GM21737 (cell line): ENCODE results near the gene ANKRD55.
"Not testable (repeated sequence)": the region's sequence is repeated elsewhere in the genome, so short reads cannot be mapped to it uniquely, and the experiment has no call there.

ENCODE experiments used
- ATAC-seq: cut with Tn5 transposase; IDR thresholded peaks from one replicate; pipeline ENCODE4 v1.9.1; 2021; ENCODE audit warnings: mild to moderate bottlenecking, moderate library complexity; ENCODE audit not compliant: unreplicated experiment

ANKRD55 gene

DNA sequence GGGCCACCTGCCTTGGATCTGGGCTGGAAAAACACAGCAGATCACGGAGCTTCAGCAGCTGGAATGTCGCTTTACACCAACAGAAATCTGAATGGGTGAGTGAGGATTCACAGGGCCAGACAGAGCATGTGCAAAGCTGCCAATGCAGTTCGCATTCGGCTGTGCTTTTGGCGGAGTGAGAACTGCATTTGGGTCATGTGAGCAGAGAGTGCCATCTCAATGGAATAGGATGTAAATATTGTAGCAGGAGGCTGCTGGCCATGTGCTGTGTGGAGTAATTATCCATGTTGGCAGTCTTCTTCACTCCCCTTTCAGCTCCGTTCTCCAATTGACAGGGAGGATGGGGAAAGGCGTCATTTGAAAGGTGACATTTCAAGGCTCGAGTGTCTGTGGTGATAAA, at the start of gene ANKRD55:
ANKRD55 (minus strand) TSS at position 101 of the 400 bp plus-strand sequence. CDS start 417 bp downstream, outside the sequence.
- ATAC-seq: no peak

DNA sequence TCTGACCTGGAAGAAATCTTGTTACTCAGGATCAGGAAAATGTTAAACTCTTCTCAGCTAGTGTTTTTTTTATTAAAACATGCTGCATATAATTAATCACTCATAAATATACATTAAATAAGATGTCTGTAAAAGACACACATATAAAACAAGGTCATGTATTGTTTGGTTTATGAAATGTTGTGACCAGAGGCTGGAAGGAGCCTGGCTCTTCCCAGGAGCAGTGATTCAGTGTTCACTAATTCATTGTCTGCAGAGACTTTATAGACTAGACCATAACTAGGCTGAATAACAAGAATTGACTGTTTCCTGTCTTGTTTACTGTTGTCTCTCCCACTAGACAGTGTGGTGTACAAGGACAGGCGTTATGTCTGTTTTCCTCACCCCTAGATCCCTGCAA, 49.1 kb upstream of the ANKRD55 start:
- ATAC-seq: no peak

DNA sequence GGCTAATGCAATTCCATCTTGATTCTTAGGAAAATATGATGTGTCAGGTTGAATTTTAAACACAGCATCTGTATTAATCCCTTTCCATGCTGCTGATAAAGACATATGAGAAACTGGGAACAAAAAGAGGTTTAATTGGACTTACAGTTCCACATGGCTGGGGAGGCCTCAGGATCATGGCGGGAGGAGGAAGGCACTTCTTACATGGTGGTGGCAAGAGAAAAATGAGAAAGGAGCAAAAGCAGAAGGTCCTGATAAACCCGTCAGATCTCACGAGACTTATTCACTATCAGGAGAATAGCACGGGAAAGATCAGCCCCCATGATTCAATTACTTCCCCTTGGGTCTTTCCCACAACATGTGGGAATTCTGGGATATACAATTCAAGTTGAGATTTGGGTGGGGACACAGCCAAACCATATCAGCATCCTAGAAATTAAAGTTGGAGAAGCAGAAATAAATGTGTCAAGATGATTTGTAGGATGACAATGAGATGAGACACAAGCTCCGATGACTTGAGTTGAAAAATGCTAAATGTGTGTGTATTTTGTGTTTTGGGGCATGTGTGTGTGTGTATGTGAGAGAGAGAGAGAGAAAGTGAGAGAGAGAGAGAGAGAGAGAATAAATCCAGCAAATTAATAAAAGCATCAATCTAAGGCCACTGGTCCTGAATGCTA, 48.5 kb upstream of the ANKRD55 start:
- no peak for ATAC-seq

DNA sequence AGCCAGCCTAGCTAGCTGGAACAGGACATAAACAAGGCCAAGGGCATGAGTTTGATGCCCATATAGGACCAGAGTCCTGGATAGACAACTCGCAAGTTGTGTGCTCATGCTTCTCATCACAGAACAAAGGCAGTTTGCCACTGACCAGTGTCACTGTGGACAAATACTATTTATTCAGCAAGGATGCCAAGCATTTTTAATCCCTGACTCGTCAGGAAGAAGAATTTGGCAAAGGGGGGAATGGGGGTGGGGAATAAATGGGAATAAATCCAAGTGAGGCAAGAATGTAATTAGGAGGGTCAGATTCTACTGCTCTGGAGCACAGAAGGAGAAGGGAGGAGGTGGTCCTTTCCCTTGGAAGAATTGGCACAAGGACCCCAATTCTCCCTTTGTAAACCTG, 46.8 kb upstream of the ANKRD55 start:
- ATAC-seq: no peak

DNA sequence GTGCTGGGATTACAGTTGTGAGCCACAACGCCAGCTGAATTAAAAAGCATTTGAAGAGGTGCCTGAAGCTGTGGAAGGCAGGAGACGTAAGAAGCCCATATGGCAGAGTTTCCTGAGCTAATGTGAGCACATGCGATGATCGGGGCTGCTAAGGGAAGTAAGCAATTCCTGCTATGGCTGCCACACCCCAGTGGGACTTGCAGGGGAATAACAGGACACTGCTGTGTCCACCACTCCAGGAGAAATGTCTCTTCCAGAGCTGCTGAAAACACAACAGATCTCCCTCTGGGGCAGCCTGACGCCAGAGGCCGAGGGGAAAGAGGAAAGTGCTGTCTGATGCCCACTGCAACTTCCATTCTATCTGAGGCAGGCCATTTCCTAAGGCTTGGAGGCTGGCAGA, 46.2 kb upstream of the ANKRD55 start:
- no peak for ATAC-seq

DNA sequence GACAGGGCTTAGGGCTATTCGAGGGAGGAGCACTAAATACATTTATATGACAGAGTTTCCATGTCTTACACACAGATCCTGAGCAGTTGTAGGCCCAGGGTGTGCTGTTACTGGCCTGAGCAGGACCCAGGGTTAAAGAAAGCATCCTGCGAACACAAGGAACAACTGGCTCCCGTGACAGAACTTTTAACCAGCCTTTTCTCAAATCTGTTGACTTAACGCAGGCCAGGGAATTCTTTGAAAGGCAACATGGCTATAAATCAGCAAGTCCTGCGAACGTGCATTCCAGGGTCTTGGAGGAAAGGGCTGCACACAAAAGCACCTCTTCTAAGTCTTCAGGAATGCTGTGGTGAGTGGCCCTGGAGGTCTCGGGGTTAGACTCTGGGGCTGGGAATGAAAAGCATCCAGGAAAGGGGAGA, 45.2 kb upstream of the ANKRD55 start:
- no peak for ATAC-seq

DNA sequence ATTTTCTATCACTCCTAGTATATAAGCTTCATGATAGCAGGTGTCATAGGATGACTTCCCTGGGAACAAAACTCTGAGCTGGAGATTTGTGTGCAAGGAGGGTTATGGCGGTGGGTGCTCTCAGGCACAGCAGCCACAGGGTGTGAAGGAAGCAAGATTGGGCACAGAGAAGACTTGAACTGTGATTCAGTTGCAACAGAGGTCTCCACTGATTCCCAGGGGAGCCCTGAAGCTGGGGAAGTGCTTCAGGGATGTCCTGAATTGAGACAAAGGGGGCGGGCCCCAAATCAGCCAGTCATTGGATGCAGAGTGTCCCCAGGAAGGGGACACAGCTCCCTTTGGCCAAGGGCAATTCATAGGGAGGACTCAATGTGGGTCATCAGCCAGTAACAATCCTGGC, 44.4 kb upstream of the ANKRD55 start:
- ATAC-seq: no peak

DNA sequence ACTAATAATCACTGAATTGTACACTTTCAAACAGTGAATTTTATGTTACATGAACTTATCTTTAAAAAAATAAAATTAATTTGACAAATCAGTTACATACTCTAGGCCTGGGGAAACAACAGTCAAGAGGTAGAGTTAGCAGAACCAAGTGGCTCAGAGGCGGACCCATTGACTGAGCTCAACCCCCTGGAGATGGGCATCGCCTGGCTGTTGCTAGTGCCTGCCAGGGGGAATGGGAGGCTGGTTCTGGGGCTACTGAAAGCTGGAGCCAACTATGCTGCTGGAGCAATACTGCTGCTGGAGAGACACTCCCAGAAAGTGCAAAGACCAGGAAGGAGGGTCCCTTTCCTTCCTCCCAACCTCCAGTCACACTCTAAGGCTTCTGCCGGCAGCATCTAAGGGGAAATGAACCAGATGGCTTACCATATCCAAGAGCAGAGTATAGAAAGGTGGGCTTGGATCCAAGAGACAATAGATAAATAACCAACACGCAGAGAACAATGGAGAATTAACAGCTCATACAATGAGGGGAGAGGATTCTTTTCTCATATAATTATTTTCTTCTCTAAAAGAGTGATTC, 40.3 kb upstream of the ANKRD55 start:
- ATAC-seq: no peak

DNA sequence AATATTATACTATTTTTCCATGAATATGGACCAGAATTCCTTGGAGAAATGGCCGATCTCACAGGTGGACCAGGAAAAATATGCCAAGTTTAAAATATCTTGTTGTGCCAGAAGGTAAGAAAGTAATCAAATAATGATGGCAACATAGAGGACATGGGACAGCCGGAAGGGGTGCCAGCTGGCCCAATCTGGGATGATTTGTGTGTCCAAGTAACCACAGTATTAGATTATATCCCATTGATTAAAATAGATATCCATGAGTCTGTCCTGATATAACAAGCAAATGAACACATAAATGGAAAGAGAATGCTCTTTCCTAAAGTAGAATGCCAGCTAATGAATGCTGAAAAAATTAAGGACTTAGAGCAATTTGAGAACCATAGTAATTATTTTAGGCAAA, 39.6 kb upstream of the ANKRD55 start:
- no peak for ATAC-seq

DNA sequence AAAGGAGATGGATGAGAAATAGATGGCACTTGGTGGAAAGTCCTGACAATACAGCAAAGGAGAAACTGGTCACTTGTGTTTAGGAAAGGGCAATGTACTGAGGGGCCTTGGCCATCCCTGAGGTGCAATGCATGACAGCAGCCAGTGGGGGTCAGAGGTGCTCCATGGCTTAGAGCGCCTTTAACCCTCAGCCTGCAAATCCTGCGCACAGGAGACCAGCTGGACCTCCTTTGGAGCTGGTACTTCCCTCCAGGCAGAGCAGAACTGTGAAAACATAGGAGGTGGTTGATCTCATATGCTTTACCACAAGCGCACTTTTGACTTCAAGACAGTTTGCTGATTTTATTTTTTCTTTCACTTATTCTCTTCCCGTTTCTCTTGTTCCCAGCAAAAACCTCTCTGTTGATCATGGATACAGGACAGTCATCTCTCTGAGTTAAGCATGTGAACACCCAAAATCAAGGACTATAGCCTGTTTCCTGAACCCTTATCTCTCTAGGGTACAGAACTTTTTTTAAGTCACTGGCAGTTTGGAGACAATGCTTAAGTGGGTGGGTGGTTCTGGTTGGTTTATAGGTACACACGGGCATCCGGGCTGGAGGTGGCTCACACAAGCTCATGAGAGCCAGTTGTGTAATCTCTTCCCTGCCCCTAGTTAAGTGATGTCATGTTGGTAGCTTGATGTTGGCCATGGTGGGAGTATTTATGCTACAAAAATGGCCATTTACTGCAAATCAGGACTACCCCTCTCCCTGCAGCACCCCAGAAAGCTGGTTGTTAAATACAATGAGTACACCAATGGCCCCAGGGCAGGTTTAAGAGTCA, 37.6 kb upstream of the ANKRD55 start:
- ATAC-seq: peak; percentile 88

DNA sequence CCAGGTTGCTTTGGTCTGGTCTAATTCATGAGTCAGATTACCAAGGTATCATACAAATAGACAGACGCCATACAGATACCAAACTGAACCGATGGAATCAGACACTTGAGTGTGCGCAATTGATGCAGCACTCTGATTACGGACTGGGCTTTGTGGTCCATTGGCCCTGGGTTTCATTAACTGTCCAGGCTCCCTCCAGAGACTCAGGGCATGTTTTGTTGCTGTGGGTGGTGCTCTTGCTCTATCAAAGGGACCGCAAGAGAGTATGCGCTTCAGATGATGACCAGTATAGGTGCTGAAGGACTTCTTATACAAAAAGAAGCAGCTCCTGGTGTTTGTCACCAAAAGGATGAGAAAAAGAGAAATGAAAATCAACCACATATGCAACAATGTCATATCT, 36.9 kb upstream of the ANKRD55 start:
- no peak for ATAC-seq

DNA sequence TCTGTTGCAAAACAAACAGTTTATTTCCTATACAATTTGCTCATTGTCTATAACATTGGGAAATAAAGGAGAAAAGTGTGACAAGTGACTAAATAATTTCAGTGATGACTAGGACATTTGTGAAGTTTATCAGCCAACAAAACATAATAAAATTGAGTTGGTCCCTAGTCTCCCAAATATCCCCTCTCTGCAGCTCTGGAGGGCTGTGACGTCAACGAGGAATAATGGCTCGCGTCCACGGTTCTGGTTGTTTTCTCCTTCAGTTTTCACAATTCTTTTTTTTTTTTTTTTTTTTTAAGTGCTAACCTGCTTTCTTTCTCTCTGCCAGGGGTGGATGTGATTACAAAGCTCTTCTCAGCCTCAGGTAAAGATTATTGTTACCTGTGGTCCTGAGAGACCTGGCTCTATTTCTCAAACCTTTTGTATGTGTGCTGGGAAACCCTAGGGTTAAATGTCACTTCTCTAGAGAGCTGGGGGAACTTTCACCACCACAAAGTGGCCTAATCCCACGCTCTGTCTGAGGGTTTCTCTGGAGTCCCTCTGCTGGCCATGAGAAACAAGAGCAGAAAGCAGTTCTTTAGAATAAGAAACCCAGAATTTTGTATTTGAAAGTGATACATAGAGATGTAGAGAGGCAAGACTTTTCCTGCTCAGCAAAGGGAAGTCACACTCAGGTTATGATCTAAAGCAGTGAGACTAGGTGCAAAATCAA, 36.2 kb upstream of the ANKRD55 start:
- peak; percentile 49 for ATAC-seq

DNA sequence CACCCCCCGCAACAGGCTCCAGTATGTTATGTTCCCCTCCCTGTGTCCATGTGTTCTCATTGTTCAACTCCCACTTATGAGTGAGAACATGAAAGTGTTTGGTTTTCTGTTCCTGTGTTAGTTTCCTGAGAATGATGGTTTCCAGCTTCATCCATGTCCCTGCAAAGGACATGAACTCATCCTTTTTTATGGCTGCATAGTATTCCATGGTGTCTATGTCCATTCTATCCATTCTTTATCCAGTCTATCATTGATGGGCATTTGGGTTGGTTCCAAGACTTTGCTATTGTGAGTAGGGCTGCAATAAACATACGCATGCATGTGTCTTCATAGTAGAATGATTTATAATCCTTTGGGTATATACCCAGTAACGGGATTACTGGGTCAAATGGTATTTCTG, 35.6 kb upstream of the ANKRD55 start:
- ATAC-seq: not testable (repeated sequence)

DNA sequence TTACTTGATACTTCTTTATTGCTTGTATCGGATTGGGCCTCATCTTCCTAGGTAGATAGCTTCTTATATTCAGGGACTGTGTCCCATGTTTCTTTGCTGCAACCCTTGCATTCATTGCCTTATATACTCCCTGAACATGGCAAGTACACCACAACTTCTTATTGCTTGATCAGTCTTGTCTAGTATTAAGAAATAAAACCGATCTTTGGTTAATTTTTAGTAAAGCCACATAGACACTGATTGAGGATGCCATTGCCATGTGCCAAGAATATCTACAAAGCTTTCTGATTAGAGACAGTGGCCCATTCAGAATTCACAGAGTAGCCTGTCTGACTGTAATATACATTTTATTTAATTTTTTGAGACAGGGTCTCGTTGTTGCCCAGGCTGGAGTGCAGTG, 34.7 kb upstream of the ANKRD55 start:
- no peak for ATAC-seq

DNA sequence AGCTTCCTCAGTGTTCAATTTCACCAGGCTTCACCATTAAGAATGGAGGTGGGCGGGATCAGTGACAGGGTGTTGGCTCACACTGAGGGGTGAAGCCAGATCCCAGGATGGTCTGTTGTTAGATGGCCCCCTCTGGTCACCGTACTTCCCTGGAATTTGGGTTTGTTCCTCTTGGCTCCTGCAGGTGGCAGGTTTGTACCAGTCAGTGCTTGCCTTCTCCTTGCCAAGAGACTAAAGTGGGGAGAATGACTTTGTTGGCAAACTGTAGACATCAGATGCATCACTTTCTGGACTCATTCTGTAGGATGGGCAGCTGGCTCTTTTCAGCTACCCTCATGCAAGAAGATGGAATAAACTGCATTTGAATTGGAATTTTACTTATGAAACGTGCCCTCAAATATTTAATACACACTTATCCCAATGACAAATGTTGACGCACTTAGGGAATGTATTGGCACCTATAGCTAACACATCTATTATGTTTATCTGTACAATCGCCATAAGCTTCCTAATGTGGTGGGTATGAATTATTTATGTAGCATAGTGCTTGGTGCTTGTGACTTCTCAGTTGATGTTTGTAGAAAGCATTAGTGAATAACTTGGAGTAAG, 31.4 kb upstream of the ANKRD55 start:
- ATAC-seq: no peak

DNA sequence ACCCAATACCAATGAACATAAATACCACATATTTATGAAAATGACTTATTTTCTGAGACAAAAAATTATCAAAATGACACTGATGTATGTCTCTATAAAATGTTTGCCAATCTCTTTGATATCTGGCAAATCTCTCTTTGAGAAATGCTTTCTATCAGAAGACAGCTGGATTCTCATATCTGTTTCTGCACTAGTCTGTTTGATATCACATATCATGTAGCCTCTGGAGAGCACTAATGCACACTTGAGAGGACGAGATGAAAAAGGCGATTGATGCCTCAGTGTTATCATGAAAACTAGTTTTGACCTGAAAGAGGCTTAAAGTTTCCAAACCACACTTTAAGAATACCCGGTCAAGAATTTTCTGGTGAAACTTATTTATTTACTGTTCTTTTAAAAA, 29.1 kb upstream of the ANKRD55 start:
- no peak for ATAC-seq

DNA sequence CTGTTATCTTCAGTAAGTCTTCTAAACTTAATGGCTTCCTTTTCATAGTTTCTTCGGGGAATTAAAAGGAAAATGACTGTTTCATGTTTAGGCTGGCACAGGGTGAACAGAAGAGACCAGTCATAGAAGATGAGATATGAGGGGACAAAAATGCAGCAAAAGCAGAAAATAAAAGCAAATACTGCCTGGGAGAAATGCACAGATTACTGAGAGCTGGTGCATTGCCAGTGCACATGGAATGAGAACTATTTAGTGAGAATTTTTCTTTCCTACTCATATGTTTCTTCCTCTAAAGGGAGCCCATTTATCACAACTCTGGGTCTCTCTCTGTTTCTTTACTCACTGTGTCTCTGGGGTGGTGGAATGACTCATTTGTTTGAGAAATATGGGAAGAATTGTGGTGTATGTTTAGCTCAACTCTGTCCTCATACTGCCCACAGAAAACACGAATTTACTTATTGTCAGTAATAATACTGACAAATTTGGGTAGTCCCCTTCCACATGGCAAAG, 25.9 kb upstream of the ANKRD55 start:
- ATAC-seq: no peak

DNA sequence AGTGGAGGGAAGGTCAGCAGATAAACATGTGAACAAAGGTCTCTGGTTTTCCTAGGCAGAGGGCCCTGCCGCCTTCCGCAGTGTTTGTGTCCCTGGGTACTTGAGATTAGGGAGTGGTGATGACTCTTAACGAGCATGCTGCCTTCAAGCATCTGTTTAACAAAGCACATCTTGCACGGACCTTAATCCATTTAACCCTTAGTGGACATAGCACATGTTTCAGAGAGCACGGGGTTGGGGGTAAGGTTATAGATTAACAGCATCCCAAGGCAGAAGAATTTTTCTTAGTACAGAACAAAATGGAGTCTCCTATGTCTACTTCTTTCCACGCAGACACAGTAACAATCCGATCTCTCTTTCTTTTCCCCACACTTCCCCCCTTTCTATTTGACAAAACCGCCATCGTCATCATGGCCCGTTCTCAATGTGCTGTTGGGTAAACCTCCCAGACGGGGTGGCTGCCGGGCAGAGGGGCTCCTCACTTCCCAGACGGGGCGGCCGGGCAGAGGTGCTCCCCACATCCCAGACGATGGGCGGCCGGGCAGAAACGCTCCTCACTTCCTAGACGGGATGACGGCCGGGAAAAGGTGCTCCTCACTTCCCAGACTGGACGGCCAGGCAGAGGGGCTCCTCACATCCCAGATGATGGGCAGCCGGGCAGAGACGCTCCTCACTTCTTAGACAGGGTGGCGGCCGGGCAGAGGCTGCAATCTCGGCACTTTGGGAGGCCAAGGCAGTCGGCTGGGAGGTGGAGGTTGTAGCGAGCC, 24.8 kb upstream of the ANKRD55 start:
- not testable (repeated sequence) for ATAC-seq

DNA sequence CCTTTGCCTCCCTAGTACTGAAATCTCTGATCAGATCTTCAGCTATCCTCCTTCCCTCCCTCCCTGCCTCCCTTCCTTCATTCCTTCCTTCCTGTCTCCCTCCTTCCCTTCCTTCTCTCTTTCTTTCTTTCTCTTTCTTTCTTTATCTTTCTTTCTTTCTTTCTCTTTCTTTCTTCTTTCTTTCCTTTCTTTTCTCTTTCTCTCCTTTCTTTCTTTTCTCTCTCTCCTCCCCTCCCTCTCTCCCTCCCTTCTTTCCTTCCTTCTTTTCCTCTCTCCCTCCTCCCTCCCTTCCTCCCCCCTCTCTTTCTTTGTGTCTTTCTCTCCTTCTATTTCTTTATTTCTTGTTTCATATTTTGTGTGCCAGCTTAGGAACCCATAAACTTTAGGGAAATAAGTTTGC, 23.9 kb upstream of the ANKRD55 start:
- ATAC-seq: no peak

DNA sequence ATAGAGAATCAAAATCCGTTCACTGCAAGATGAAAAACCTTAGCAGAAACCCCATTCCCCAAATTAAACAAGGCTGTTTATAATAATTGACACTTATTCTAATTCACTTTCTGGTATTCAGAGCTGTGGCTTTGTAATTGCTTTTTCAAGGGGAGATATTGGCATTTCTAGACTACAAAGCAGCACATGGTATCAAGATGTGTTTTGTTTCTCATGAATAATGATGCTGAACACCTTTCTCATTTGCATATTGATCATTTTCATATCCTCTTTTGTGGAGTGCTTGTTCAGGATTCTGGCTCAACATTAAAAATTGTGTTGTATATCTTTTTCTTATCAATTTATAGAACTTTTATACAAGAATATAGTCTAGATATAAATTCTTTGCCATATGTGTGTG, 22.4 kb upstream of the ANKRD55 start:
- no peak for ATAC-seq
